ENCODE measurements around the gene CD48. TPM values are rescaled to one million over a fixed set of nuclear protein-coding genes. Genes with fewer than 3 reads are reported as not detected.

CD48 gene
- total and polyA plus RNA-seq, 8 donors: 0.37 to 5.1 (median 1.1) TPM

GRCh38 chr1:160630523-160631451, 80.8 kb downstream of the CD48 start:
- intact Hi-C loops (cut with DNase I): no loop called here
- ATAC-seq: peak in 2 of 4 donors; percentile 28 to 55
- Histone ChIP-seq H3K4me3 (no peak overlapping the region), H3K4me1 (no peaks in the 10 kb centered on the region), H3K27me3 (no peaks in the 10 kb centered on the region), H3K9me3 (no peaks in the 10 kb centered on the region), H3K27ac (no peak overlapping the region), H3K36me3 (no peaks in the 10 kb centered on the region)
- DNase-seq: no peak
- no peak for TF ChIP-seq CTCF (IDR thresholded peaks at IDR 0.05)
- WGBS, 2 donors: 64 to 69% methylated on average over 9 of the region's 9 CpGs
- no peak for FAIRE-seq

- Histone ChIP-seq H3K9me3 (no peaks in the 10 kb centered on the region), H3K36me3 (no peaks in the 10 kb centered on the region), H3K4me3 (no peak overlapping the region), H3K4me1 (no peaks in the 10 kb centered on the region), H3K27me3 (no peaks in the 10 kb centered on the region), H3K27ac (no peak overlapping the region)
- intact Hi-C loops (cut with DNase I): no loop called here
- FAIRE-seq (no peak), DNase-seq (peak in 1 of 6 donors; percentile 37), ATAC-seq (peak in 2 of 4 donors; percentile 62 to 78)
- 65% methylated on average over 19 of the region's 19 CpGs for WGBS, 2 donors
- no peak for TF ChIP-seq CTCF (IDR thresholded peaks at IDR 0.05)
Observed at GRCh38 chr1:160629286-160630210, 82.1 kb downstream of the CD48 start.

GRCh38 chr1:160628799-160629263, 82.8 kb downstream of the CD48 start:
- Histone ChIP-seq H3K27me3 (no peaks in the 10 kb centered on the region), H3K9me3 (no peaks in the 10 kb centered on the region), H3K27ac (no peak overlapping the region), H3K4me1 (no peaks in the 10 kb centered on the region), H3K4me3 (no peak overlapping the region), H3K36me3 (no peaks in the 10 kb centered on the region)
- DNase-seq (no peak), FAIRE-seq (no peak), ATAC-seq (no peak)
- 62 to 72% methylated on average over 8 of the region's 8 CpGs for WGBS, 2 donors
- intact Hi-C loops (cut with DNase I): no loop called here
- TF ChIP-seq CTCF (IDR thresholded peaks at IDR 0.05): no peak

Other genes starting within 250 kb of the CD48 start
- gene SLAMF6, start 188.6 kb downstream of the CD48 start, total RNA-seq: under 1 TPM; 0.04 to 0.81 (median 0.26) TPM
- under 1 TPM; 0.07 to 0.11 TPM for gene SLAMF6, start 188.6 kb downstream of the CD48 start, polyA plus RNA-seq
- gene CD84, start 132.3 kb downstream of the CD48 start, total RNA-seq: 10 to 100 TPM in 1 of 6 donors, 1 to 10 TPM in 5; 2.3 to 13.2 (median 3.7) TPM
- under 1 TPM; 0.16 to 0.57 TPM for gene CD84, start 132.3 kb downstream of the CD48 start, polyA plus RNA-seq
- under 1 TPM in 5 of 6 donors, not detected in 1; 0.16 to 0.47 (median 0.40) TPM for gene SLAMF1, start 64.8 kb downstream of the CD48 start, total RNA-seq
- gene SLAMF1, start 64.8 kb downstream of the CD48 start, polyA plus RNA-seq: under 1 TPM; 0.19 to 0.38 TPM
- 1 to 10 TPM in 2 of 6 donors, under 1 TPM in 4; 0.32 to 6.5 (median 0.71) TPM for gene SLAMF7, start 27.4 kb upstream of the CD48 start, total RNA-seq
- under 1 TPM; 0.12 to 0.34 TPM for gene SLAMF7, start 27.4 kb upstream of the CD48 start, polyA plus RNA-seq
- gene LY9, start 84.4 kb upstream of the CD48 start, total RNA-seq: under 1 TPM; 0.14 to 0.55 (median 0.36) TPM
- under 1 TPM in 1 of 2 donors, not detected in 1; 0.05 TPM for gene LY9, start 84.4 kb upstream of the CD48 start, polyA plus RNA-seq
- under 1 TPM in 5 of 6 donors, not detected in 1; 0.06 to 0.79 (median 0.14) TPM for gene CD244, start 151.1 kb upstream of the CD48 start, total RNA-seq
- gene CD244, start 151.1 kb upstream of the CD48 start, polyA plus RNA-seq: under 1 TPM in 1 of 2 donors, not detected in 1; 0.07 TPM
- under 1 TPM in 4 of 6 donors, not detected in 2; 0.19 to 0.51 (median 0.27) TPM for gene ITLN1, start 173.4 kb upstream of the CD48 start, total RNA-seq
- 10 to 100 TPM in 1 of 2 donors, under 1 TPM in 1; 0.12 to 15.1 TPM for gene ITLN1, start 173.4 kb upstream of the CD48 start, polyA plus RNA-seq
- not detected for gene ITLN2, start 243.0 kb upstream of the CD48 start, total RNA-seq
- gene ITLN2, start 243.0 kb upstream of the CD48 start, polyA plus RNA-seq: under 1 TPM in 1 of 2 donors, not detected in 1; 0.19 TPM